ENCODE results near the gene BICC1.

DNA sequence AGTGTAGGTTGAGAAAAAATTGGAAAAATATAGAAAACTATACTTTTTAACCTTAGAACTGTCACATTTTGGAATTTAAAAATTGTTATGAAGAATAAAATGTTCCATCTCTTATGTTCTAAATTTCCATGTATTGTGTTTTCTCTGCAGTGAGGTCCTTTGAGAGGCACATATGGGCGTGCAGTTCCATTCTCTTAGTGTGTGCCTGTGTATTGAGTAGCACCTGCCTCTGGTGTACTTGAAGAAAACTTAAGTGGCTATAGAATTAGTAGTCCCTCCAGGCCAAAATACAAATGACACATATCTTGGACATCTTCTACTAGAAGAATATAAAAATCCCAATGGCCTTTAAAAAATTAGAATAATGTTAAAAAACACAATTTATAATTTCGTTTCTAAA, 149.2 kb downstream of the BICC1 start:
- TF ChIP-seq GATA2 (IDR thresholded peaks at IDR 0.05; ENCODE audit: low read depth, low read length): no peak
- TF ChIP-seq GATA3 (IDR thresholded peaks at IDR 0.05; ENCODE audit: low read depth, low read length): no peak
